AML-193 (cell line): Measurements from ENCODE around the gene FREY1.

Experiments used
- DNase-seq, 2 experiments: peaks; one replicate each; lab custom pipeline; 2025; lab: John Stamatoyannopoulos, UW

Gene FREY1

DNA sequence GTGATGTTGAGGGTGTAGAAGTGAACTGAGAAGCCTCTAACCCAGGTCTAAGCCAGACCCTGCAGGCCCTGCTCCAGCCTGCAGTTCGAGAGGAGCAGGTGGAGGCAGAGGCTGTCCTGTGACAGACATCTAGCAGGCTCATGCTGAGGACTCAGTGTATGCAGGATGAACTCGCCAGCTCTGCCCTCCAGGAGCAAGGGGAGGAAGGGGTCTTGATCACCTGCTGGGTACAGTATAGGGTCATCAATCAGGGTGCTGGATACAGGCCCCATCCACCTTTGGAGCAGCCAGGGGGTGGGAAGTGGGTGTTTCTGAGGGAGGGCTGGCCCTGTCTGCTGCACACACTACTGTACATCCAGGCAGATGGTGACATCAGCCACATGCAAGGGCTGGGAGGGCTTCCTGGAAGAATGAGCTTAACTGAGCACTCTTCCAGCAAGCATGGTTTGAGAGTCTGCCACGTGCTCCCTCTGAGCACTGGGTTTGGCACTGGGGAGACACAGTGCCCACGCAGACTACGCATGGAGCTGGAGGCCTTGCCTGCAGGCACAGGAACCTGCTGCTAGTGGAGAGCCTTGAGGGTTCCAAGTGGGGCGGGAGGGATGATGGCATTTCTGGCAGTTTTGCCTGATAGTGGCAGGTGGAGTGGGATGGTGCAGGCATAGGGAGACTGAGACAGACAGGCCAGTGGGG, 12.4 kb downstream of the FREY1 start:
- no peak for DNase-seq

DNA sequence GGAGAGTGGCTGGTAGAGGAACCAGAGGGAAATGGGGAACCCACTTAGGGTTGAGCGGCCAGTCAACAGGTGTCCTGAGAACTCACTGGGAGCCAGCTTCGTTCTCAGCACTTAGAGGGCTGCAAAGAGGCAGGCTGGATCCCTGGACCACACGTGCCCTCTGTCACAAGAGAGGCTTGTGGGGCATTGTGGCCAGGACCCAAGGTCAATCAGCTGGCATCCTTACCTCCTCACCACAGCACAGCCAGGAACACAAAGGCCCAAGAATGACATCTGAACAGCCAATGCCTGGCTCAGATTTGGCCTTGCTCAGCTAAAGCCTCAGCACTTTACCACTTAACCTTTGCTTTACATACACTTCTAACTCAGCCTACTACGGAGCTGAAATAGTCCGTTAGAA, 14.2 kb downstream of the FREY1 start:
- no peak for DNase-seq

DNA sequence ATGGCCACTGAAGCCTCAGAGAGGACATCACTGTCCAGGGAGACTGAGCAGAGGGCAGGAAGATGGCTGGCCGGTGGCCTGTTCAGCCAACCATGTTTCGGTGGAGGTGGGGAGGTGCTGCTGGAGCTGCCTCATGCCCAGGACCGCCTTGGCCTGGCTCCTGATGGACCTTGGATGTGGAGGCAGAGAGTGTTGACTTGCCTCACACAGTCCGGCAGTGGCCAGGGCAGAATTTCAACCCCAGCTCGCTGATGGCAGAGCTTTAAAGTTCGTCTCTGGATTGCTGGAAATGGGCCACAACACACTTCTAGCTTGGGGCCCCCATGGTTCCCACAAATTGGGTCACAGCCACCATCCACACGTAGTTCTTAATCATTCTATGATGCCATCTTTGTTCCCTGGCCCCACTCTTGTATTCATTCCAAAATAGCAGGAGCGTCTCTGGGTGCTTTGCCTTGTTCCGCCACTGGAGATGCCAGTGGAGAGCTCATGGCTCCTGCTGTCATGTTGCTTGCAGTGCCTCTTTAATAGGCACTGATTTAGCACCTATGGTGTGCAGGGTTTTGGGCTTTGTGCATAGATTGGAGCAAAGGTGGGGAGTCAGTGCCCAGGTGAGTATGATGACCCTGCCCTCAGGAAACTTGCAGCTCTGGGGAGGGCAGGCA, 16.1 kb downstream of the FREY1 start:
- no peak for DNase-seq

DNA sequence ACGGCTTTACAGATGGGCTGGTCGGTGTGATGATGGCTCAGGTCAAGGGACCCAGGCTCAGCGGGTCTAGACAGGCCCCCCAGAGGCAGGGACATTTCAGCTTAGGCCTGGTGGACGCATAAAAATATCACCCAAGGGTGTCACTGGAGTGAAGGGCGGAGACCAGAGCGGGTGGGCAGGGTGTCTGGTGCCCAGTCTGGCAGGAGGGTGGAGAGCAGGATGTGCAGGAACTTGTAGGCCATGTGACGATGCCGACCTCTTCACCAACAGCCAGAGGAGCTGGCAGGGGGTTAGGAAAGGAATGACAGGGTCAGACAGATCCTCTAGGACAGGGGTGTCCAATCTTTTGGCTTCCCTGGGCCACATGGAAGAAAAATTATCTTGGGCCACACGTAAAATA, 17.1 kb downstream of the FREY1 start:
- DNase-seq = no peak

DNA sequence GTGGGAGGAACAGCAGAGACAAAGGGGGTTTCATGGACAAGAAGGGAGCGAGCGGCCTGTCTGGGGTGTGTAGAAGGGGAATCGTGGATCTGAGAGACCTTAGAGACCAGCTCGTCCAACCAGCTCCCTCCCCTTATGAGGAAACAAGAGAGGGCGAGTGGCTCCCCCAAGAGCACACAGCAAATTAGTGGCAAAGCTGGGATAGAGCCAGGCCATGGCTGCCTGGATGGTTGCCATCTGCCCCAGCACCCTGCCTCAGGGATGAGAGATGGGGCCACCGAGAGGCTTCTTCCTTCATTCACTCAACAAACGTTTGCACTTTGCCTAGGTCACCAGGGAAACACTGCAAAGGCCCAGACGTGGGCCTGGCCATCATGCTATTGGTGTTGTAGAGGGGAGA, 17.5 kb downstream of the FREY1 start:
- no peak for DNase-seq

DNA sequence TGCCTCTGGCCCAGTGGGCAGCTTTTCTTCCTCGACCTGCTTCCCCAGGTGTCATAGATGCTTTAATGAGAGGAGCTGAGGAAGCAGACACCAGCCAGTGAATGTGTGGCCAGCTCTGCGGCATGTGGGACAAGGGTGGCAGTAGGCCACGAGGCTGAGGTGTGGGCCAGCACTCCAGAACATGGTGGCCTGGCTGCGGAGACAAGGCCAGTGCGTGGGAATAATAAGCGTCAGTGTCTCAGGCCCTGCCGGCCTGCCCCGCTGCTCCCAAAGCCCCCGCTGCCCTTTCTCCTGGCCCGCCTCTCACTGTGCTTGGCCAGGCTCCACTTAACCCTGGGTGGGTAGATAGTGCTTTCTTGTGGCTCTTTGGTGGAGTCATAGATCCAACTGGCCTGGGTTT, 19.5 kb downstream of the FREY1 start:
- DNase-seq = no peak

DNA sequence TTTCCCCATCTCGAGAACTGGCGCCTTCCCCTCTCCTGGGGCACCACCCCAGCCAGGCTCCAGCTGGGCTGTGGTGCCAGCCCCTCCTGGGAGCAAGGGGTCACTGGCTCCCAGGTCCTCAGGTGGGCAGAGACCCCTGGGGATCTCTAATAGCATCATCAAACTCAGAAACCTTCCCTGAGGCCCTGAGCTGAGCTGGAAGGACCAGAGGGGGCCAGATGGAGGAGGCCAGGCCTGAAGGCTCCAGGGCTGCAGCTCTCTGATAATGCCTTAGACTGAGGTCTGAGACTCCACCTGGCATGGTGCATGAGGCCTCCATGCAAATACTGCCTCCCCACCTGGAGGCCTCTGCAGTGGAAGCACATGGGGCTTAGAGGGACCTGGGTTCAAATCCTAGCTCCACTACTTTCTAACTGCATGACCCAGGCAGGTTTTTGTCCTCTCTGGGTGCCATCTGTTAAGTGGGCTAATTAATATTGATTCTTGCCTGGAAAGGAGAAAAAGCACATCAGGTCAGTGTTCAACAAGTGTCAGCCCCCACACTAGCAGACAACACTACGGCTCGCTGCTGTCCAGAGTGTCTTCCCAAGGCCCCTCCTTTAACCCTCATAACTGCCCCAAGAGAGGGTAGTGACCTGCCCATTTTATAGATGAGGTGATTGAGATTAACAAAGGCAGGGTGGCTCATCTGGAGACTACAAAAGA, 20.1 kb downstream of the FREY1 start:
- no peak for DNase-seq

DNA sequence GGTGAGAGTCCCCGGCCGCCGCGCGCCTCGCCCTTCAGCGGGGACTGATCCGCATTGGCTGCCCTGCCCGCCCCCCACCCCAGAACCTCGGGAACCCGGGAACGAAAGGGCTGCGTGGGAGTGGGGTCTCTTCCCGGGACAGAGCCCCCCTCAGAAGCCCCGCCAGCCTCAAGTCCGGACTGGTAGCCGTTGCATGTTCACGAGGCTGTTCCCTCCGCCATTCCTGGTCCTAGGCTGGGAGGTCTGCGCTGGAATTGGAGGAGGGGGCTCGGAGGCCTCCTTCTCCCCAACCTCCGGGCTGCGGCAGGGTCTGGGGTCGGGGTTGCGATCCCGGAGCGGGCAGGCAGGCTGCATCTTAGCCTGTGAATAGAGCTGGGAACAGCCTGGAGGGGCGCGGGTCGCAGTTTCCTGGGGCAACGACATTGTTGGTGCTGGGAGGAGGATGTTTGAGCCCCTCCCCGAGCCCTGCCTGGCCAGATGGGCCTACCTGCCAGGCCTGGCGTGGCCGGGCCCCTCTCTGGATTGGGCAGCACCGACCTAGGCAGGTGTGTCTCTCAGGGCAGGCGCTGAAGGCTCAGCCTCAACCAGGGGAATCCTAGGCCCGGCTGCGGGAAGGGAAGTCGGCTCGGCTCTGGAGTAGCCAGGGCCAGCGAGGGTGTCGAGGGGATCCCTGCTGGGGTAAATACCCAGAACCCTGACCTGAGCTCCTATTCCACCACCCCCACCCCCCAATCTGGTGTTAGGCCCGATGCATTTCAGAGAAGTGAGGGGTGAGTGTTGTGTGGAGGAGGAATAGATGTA, 20.9 kb downstream of the FREY1 start:
- no peak for DNase-seq

DNA sequence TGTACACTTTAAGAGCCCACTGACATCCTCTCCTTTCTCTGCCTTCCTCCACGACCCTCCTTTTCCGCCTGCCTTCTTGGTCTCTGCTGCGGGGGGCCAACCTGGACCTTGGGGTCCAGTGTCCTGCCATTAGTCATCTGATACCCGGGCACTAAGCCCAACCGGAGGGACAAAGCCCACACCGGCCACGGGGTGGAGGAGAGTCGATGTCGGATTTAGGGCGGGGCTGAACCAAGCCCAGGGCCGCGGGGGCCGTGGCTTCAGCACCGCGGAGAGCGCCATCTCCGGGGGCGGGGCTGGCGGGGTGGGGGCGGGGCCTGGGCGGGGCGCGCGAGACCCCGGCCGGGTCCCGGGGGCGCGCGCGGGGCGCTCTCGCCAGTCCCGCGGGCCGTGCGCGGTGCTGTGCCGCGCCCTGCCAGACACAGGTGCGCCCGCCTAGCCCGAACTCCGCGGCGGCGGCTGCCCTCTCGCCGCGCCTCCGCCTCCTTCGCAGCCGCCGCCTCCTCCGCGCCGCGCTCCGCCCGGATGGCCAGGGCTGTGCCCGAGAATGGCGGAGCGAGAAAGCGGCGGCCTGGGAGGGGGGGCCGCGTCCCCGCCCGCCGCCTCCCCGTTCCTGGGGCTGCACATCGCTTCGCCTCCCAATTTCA, 21.7 kb downstream of the FREY1 start, which contains the start of gene MAPK8IP1:
MAPK8IP1 (plus strand) TSS at position 378 of the 647 bp plus-strand sequence; CDS start at position 548, 170 bp downstream.
- DNase-seq = peak; percentile 22 to 35

DNA sequence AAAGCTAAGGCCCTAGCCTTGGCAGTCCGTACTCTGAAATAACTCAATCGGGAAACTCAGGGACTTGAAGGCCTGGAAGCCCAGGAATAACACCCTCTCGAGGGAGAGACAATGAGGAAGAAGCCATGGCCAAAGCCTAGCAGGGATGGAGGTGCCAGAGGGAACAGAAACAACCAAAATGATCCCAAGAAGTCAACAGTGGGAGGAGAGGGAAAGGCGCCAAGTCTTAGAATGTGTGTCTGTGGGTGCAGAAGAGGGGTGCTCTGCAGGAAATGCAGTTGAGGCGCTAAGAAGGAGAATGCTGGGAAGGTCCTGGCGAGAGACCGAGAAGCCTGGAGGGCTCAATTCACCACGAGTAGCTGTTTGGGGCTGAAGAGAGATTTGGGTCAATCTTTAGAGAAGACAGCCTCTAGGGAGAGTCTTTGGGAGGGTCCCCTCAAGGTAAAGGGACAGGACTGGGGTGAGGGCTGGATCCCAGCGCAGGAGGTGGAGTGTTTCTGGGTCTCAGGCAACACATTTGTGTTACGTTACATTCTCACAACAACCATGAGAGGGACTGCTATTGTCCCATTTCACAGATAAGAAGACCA, 22.4 kb downstream of the FREY1 start:
- no peak for DNase-seq

DNA sequence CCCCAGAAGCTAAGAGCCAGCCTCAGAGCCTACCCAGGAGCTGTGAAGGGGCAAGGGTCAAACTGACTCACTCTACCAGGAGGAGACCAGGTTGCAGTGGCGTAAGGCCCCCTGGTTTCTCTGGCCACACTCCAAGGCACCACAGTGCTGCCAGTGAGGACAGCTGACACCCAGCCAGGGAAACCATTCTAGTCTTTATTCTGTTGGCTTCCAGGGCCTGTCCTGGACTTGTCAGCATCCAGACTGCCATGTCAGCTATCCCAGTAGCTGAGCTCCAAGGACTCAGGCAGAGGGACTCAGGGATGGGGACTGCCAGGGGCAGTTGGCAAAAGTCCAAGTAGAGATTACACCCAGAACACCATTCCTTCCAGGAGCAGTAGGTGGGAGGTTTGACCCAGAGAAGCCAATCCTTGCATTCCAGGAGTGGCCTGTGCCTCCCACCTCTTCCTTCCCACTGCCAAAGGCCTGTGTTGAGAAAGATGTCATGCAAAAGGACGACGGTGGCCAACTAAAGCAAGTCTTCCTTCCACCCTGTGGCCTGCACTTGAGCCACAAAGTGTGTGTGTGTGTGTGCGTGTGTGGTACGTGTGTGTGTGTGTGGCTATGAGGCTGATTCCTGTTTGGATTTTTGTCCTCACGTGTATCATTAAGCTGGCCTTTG, 25.2 kb downstream of the FREY1 start:
- DNase-seq = no peak

DNA sequence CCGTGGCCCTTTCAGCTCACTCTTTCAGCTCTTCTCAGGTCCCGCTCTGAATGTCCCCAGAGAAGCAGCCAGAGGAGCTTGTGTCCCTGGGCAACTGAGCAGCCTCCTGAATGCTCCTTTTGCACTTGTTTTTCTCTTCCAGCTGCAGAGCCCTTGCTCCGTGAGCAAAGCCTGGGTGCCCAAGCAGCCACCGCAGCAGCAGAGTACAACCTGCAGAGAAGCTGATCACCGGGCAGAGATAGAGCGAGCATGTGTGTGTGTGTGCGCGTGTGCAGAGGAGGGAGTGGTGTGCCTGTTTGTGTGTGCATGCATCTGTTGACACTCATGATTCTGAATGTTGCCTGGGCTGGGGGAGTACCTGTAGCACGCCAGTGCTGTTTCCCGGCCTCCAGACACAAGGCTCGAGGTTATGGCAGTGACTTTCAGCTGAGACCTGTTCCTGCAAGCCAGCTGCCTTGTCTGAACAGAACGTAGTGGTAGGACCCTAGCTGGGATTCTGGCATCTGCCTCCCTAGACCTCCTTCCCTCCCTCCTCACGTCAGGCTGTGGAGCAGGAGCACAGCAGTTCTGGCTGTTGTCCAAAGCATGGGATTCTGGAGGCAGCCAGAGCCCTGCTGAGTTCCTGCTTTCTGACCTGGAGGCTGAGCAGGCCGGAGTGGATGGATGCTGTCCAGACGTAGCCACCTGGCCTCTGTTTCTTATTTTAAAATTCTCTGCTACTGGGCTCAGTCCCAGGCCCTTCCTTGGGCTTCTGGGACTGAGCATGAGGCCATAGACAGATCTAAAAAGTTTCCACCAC, 26.1 kb downstream of the FREY1 start:
- DNase-seq = no peak

DNA sequence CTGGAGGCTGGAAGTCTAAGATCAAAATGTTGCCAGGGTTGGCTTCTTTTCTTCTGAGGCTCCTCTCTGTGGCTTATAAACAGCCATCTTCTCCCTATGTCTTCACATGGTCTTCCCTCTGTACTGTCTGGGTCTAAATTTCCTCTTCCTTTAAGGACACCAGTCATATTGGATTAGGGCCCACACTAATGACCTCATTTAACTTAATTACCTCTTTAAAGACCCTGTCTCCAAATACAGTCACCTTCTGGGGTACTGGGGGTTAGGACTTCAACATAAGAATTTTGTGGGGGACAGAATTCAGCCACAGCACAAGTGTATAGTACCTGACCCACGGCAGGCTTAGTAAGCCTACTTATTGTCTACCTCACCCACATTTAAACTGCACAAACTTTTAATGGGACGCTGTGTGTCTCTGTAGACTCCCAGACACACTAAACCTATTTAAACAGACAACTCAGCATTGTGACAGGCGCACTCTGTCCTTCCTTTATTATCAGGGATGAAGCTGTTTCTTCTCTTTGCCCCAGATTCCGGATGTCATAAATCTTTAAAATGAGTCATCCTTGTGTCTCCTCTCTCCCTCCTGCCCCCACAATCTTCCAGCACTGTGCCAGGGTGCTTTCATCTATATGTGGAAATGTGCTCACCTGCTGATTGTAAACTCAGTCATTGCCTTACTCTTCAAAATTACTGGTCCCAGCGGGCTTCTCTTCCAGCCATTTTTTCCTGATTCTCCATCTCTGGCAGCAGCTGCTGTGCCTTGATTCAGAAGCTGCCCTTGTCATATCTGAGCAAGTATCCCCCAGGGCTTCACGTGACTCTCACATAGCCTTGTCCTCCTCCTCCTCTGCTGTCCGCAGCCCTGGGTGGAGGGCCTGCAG, 27.0 kb downstream of the FREY1 start:
- DNase-seq = no peak

DNA sequence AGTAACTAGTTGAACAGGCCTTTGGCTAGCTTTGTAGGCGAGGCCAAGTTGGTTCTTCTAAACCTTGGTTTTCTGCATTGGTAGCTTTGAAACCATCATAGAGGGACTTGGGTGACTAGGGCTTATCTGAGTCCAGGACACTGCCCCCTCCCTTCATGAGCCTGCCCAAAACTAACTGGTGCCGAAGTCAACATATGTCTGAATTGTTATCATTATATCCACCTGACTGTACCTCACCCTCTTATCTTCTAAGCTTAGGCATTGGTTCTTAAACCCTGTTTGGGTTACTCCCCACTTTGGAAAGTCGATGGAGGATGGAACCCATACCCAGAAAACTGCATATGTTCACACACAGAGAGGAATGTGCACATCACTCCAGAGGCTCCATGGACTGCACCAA, 29.2 kb downstream of the FREY1 start:
- DNase-seq = no peak

DNA sequence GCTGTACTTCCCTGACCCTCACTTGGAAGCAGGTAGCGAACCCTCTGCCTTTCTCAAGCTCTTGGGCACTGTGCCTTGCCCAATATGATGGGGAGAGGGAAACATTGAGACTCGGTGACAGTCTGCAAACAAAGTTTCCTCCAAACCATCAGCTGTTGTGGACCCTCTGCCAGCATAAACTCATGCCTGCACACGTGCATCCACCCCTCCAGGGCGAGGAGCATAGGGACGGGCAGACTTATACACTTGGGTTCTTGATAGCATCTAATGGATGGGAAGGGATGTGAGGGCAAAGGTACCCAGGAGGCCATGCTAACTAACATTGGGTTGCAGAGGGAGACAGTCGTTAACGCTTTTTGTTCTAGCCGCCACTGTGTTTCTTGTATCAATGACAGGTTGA, 29.9 kb downstream of the FREY1 start:
- no peak for DNase-seq

DNA sequence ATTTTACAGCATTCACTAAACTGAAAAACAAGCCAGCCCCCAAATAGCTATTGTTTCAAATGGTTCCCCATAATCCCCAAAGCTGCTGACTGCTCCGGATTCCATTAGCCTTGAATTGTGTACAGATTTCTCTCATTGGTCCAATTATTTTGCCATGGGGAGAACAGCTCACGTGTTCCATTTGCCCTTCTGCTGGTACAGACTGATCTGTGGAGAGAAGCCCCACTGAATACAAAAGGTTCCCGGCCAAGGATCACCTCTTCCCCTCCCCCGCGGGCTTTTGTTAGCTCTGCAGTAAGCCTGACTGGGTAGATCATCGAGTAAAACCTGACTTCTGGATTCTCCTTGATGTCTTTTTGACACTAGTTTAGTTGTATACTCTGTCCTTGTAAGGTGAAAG, 30.7 kb downstream of the FREY1 start:
- DNase-seq = no peak

DNA sequence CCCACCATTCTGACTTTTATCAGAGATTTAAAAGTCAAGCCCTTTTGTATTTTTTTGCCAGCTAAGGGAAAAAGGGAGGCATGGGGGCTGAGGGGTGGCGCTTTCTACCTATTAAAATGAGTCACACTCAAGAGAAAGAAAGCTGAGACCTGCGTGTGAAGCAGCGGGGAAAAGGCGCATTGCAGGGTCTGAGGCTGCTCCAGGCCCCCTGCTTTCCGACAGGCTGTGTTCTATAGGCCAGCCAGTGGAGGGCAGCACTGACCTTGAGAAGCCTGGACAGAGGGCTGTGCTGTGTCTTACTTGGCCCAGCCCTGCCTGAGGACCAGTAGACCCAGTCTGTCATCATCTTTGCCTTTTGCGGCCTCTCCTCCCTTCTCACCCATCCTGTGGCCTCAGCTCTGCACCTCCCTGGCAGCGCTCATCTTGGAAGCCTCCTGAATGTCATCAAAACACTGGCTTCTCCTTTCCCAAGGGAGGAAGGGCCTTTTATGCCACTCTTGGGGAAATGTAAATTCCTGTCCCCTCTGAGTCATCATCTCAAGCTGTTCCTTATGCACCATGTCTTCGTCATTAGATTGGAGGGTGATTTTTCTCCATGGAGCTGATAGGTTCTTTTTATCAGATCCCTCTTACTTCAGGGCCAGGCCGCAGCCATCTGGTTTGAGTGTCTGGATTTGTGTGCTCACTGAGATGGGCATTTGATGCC, 34.3 kb downstream of the FREY1 start:
- DNase-seq = peak; percentile 29 to 45

DNA sequence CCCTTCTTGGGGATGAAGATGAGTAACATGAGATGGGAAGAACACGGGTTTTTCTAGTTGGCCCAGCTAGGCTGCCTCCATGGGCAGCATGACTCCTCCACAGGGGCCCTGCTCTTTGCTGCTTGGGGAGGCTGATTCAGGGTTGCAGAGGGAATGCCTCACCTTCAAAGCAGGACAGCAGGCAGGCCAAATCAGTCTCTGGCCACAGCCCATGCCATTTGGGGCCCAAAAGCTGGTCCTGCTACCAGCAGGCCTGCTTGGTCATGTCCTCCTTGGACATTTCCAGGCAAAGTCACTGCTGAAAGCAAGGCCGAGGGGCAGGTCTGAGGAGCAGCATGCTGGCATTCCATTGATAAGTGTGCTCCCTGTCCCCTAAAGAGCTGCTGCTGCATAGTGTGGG, 35.4 kb downstream of the FREY1 start:
- no peak for DNase-seq
